GM19438 (cell line): ENCODE results near the gene KRTAP13-3.

Experiments used
- ATAC-seq: cut with Tn5 transposase; IDR thresholded peaks from one replicate; pipeline ENCODE4 v1.9.1; 2021; ENCODE audit warnings: low read depth; ENCODE audit not compliant: unreplicated experiment

Gene KRTAP13-3, protein sequence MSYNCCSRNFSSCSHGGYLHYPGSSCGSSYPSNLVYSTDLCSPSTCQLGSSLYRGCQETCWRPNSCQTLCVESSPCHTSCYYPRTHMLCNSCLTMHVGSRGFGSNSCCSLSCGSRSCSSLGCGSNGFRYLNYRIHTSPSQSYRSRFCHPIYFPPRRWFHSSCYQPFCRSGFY

GRCh38 chr21:30425826-30426225, at the start of gene KRTAP13-3:
Gene KRTAP13-3 (minus strand): TSS chr21:30425926. CDS start chr21:30425912, 14 bp downstream.
- ATAC-seq: no peak

DNA sequence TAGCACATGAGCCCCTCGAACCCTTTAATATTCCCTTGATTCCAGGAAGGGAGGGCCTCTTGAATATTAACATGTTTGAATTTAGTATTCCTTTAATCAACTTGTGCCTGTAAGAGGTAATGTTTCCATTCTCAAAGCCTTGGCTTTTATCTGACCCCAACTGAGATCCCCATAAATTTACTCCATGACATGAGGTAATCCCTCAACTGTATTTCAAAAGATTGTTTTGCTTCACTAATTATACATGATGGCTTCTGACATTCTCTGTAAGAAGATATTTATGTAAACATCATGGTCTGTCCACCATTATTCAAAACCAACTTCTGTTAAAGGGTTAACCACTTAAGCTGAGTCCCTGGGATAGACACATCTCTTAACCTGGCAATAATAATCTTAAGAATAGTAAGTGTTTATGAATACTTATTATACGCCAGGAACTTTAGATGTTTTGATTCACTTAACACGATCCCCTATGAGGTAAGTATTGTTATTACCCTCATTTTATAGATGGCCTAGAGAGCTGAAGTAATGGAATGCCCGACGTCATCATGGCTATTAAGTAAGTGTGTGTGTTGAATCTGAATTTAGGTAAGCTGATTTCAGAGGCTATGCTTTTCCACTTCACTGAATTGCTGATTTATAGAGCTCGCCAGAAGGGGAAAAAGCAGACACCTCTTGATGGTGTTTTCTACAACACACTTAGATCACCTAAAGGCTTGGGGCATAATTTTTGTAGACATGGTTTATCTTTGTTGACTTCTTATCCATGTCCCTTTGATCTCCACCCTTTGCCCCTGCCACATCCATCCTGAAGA, 43.4 kb upstream of the KRTAP13-3 start:
- no peak for ATAC-seq

- ATAC-seq: no peak
These were observed 38.0 kb upstream of the KRTAP13-3 start for GRCh38 chr21:30463713-30464112.

DNA sequence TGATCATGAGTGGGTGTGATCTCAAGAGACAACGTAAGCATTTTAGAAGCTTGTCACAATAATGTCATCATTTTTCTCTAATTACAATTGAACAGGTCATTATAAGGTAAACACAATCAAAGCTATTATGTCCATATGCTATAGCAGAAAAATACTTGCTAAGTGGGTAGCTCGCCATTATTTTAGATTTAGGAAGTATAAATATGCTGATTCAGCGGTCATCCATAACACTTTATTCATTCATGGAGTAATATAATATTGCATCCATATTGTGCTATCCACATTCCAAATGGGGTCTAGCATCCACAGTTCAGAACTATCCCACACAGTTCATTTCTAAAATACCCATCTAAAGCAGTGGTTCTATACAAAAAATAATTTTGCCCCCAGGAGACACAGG, 22.8 kb upstream of the KRTAP13-3 start:
- ATAC-seq: no peak

DNA sequence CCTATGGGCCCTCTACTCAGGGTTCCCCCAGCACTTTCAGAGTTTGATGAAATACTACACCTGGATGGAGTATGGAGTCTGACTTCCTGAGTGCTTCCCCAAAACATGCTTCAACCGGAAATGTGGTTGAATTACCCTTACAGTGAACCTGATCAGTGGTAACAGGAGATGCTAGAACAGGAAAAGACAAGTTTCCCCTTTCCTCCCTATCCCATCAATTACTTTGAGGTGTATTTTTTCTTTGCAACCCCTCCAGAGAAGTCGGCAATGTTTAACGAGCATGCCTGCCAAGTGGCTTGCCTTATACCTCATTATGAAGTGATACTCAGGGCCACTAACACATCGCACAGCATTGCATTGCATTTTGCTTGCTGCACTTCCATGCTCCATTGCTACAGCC, 21.3 kb upstream of the KRTAP13-3 start:
- ATAC-seq: no peak

DNA sequence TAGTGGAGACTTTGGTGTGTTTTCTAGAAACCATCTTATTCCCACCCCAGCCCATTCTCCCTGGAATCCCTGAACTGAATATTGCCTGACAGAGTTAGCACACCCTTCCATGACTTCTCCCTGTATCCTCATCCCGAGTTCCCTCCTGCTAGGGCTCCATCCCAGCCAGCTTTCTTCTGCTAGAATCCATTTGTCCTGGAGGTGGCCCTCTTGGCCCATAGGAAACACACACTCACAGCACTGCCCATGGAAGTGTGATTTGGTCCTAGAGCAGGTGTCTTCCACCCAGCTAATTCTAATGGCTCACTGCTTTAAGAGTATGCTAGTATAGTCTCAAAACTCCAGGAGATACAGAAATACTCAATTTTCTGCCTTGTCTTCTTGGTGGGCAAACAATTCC, 18.5 kb upstream of the KRTAP13-3 start:
- no peak for ATAC-seq

- ATAC-seq: no peak
These were observed 17.5 kb upstream of the KRTAP13-3 start for GRCh38 chr21:30443226-30443625.

DNA sequence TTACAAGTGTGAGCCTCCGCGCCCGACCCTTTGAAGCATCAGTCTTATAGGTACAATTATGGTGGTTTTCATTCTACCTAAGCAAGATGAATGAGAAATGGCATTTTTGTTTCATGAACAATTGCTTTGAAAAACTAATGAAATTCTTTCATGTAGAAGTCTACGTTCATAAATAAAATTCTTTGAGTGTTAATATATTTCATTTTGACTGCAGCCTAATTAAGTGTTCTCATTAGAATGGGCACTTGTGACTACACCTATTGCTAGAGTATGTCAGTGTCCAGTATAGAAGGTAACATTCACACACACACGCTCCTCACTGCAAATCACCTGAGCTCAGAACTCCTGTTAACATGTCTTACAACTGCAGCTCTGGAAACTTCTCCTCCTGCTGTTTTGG, 14.2 kb upstream of the KRTAP13-3 start, which contains the start of gene KRTAP15-1:
KRTAP15-1 (plus strand) TSS at position 301 of the 400 bp plus-strand sequence; CDS start at position 354, 53 bp downstream.
- no peak for ATAC-seq

DNA sequence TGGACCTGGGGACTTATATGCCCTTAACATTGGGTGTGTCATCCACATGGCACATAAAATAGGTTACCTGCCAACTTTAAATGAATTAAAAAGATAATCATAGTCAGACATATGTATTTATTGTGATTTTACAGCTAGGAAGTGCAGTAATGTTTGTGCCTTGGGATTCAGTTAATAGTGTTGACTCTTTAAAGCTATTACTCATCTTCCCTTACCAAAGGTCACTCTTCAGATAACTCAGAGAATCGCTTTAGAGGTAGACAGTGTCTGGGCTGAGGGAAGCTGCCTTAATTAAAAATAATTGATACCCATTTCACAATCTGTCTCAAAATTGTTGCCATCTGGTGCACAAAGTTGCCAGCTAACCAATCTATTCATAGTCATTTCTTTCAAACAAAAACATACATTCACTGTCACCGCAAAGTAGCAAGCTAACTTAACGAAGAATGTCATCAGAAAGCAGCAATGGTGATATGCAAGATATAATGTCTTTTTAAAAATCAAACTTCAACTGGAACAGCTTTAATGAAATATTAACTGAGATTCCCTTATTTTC, 11.4 kb upstream of the KRTAP13-3 start:
- ATAC-seq: no peak

DNA sequence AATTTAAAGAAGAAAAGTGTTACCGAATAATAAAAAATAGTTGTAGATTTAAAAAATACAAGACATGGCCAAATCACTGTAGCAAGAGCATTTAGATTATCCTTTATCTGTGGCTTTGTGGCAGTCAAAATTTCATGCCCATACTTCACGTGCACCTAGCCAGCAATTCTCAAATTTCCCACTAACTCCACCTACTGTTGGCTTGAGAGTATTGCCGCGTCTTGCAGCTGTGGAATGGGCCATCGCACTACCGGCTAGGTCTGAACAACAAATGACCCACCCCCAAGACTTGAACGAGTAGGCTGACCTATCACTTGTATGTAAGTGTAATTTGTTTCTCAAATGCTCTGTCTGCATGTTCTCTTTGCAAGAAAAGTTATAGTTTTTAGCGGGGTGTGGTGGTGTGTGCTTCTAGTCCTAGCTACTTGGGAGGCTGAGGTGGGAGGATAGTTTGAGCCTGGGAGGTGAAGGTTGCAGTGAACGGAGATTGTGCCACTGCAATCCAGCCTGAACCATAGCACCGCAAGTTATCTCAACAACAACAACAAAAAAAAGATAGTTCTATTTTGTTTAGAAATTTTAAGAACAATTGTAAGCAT, 8.4 kb upstream of the KRTAP13-3 start:
- no peak for ATAC-seq

DNA sequence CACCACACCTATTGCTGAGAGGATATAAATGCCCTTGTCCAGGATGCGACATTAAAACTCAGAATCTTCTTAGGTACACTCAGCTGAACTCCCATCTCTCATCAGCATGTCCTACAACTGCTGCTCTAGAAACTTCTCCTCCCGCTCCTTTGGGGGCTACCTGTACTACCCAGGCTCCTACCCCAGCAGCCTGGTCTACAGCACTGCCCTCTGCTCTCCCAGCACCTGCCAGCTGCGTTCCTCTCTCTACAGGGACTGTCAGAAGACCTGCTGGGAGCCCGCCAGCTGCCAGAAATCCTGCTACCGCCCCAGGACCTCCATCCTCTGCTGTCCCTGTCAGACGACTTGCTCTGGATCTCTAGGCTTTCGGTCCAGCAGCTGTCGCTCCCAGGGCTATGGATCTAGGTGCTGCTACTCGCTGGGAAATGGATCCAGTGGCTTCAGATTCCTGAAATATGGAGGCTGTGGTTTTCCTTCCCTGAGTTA, 4.5 kb upstream of the KRTAP13-3 start, which contains the start of gene KRTAP13-4:
KRTAP13-4 (plus strand) TSS at position 51 of the 486 bp plus-strand sequence; CDS start at position 107, 56 bp downstream.
- no peak for ATAC-seq

DNA sequence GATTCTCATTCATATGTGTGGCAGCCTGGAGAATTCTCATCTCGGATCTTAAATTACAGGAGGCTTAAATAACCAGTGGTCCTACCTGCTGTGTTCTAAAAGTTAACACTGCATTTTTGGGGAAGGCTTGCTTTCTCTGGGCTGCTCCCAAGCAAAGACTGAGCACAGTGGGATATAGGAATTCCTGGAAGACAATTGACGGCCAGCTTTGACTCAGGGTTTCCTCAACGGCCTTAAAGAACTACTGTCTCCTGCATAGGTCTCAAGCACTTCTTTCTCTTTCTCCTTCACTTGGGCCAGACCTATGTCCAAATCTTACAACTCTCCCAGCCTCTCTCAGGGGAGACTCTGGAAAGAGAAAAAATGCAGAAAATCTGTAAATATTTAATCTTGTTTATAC, 1.0 kb upstream of the KRTAP13-3 start:
- no peak for ATAC-seq

DNA sequence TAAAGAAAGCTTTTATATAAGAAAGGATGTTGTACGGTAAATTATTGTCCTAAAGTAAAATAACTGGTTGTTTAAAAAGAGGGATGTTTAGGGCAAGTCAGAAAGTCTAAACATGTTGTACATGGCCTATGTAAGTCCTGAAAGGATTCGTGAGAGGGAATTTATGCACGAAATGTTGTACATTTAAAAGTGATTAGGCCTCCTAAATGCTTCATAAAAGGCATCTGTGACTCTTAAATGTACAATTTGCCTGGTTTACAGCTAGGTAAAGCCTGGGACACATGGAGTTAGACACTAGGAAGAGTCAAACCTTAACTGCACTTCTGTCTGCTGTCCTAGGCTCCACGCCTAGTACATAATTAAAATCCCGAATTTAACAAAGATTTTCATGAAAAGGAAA, 9.7 kb downstream of the KRTAP13-3 start:
- no peak for ATAC-seq

GRCh38 chr21:30408782-30409494, 16.8 kb downstream of the KRTAP13-3 start:
- ATAC-seq: no peak

- ATAC-seq: no peak
These were observed 30.0 kb downstream of the KRTAP13-3 start, which contains the start of gene KRTAP13-1 for GRCh38 chr21:30395731-30396130. Gene KRTAP13-1 (plus strand): TSS chr21:30396031. CDS start chr21:30396087, 56 bp downstream.

GRCh38 chr21:30391492-30392025, 34.2 kb downstream of the KRTAP13-3 start:
- ATAC-seq: no peak

- ATAC-seq: no peak
These were observed 43.5 kb downstream of the KRTAP13-3 start for GRCh38 chr21:30382201-30382600.
